AG04450 (cell line): ENCODE data around the gene TAF1B. TPM values are rescaled to one million over a fixed set of nuclear protein-coding genes. Genes with fewer than 3 reads are reported as not detected.

Source experiments
- CTCF ChIA-PET: fragments of 300-600, 350-600 bp; formaldehyde crosslinking; extraction: SDS; loops from one replicate; lab custom pipeline; 2022; ENCODE audit warnings: antibody characterized with exemption, inconsistent platforms; lab: Charles Lee
- POLR2A ChIA-PET: fragments of 350-600 bp; formaldehyde crosslinking; extraction: SDS; loops from one replicate; lab custom pipeline; 2021; ENCODE audit warnings: antibody characterized with exemption, inconsistent platforms; lab: Yijun Ruan, JAX
- DNase-seq: peaks from one replicate; pipeline ENCODE4 v3.0.0-alpha.2; 2011; ENCODE audit warnings: low read depth, low spot score
- H3K27ac ChIP-seq: one replicate; pipeline ENCODE4 v1.5.1; 2012; ENCODE audit warnings: low read depth, low read length, control low read depth
- H3K27me3 ChIP-seq: one replicate; pipeline ENCODE4 v1.6.0; 2012; ENCODE audit warnings: low read length; ENCODE audit not compliant: control insufficient read depth, insufficient read depth
- H3K4me3 ChIP-seq: 2 replicates; pipeline ENCODE4 v1.5.1; 2011; ENCODE audit warnings: mild to moderate bottlenecking, low read depth, low read length, control low read depth
- H3K9me3 ChIP-seq: 2 replicates; pipeline ENCODE4 v1.5.1; 2012; ENCODE audit warnings: low read length; ENCODE audit not compliant: control insufficient read depth, insufficient read depth
- polyA plus RNA-seq: library from polyadenylated mRNA; depleted of rRNA; stranded (reverse); fragments of >200 nt; gene quantifications from 2 replicates; pipeline ENCODE4 v1.2.3, GENCODE V29; 2011
- TF ChIP-seq, protein P1 (sequence below): IDR thresholded peaks from 2 replicates; pipeline ENCODE4 v1.5.1; 2011; ENCODE audit warnings: low read depth, low read length, control low read depth, inconsistent platforms

The TAF1B gene
- polyA plus RNA-seq, 1 experiment = 25.8 TPM

DNA sequence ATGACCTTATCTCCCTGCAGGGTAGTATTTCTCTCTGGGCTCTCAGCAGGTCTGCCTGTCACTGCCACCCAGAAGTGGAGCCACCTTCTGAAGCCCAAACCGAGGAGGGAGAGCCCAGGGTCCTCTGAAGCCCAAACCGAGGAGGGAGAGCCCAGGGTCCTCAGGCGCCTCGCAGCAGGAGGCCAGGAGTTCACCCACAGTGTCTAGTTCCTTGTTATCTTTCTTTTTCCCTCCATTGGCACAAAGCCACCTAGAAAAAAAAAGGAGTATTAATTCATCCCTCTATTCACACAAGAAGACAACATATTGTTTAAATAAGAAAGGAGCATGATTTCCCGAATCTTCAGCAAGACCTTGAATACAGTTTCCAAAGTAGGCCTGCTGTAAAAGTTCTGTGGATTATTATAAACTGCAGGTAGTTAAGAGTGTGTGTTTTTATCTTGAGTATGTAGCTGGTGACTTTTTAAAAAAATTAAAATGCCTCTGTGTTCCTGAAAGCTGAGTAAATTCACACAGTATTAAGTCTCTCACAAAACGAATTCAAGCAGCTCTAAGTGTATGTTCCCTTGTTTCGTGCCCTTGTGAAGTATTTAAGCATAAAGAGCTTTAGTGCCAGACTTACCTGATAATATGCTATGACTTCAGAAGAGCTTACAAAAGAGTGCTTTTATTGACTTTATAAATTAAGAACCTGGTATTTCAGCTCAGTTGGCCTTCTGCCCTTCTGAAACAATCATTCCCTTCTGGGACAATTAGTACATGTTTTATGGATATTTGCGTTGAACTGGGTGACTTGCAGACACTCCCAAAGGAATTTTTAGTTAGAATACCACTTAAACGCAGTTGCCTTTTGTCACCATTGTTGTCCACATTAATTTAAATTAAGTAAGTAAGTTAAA, 96.6 kb downstream of the TAF1B start:
- POLR2A ChIA-PET = no interaction called here
- Histone ChIP-seq H3K27me3 (no peaks in the 10 kb centered on the region), H3K27ac (no peak overlapping the region), H3K4me3 (no peak overlapping the region), H3K9me3 (no peaks in the 10 kb centered on the region)
- TF ChIP-seq, protein P1, sequence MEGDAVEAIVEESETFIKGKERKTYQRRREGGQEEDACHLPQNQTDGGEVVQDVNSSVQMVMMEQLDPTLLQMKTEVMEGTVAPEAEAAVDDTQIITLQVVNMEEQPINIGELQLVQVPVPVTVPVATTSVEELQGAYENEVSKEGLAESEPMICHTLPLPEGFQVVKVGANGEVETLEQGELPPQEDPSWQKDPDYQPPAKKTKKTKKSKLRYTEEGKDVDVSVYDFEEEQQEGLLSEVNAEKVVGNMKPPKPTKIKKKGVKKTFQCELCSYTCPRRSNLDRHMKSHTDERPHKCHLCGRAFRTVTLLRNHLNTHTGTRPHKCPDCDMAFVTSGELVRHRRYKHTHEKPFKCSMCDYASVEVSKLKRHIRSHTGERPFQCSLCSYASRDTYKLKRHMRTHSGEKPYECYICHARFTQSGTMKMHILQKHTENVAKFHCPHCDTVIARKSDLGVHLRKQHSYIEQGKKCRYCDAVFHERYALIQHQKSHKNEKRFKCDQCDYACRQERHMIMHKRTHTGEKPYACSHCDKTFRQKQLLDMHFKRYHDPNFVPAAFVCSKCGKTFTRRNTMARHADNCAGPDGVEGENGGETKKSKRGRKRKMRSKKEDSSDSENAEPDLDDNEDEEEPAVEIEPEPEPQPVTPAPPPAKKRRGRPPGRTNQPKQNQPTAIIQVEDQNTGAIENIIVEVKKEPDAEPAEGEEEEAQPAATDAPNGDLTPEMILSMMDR = no peak
- DNase-seq = no peak
- CTCF ChIA-PET = interaction anchor here (1.0 to 1.5 kb wide), 3 partner anchors 44 to 133 kb away, joined by 3 to 4 read pairs (median 3); no protein-coding TSS in a partner anchor

DNA sequence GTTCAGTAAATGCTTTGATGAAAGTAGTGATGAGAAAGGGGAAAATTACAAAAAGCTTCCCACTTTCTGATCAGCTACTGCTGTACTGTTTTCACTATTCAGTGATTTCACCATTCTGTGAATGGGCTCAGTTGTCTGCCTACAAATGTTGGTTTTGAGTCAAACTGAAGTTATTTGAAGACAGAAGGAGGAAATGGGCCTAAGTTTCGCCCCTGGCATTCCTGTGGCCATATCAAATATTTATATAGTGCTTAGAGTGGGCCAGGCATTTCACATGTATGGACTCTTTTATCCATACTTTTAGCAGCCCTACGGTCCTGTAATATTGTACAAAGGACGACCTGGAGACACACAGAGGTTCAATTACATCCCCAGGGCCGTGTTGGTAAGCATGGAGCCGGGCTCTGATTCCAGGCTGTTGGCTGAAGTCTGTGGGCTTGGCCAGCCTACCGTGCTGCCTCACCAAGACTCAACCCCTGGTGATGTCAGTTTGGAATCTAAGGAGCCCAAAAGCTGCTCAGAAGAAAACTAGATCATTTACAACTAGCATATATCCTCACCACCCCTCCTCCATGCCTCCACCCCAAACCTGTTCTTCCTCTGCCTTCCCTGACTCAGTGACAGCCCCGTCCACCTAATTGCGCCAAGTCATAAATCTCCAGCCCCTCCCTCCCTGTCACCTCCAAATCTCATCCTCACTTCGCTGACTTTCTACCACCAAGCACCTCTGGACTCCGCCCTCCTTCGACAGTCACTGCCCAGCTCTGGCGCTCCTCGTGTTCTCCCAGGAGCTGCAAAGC, 98.1 kb downstream of the TAF1B start:
- TF ChIP-seq, protein P1 = no peak
- peak; percentile 51 for DNase-seq
- Histone ChIP-seq H3K9me3 (no peaks in the 10 kb centered on the region), H3K27ac (peak overlapping the region; percentile 40), H3K27me3 (peaks cover 5% of the 10 kb centered on the region), H3K4me3 (no peak overlapping the region)
- CTCF ChIA-PET = interaction anchor here (0.7 to 2.7 kb wide), 3 partner anchors 43 to 127 kb away, joined by 4 to 12 read pairs (median 5); no protein-coding TSS in a partner anchor
- POLR2A ChIA-PET = interaction anchor here (0.6 to 1.0 kb wide), 2 partner anchors 28 to 56 kb away, joined by 3 to 6 read pairs; no protein-coding TSS in a partner anchor

DNA sequence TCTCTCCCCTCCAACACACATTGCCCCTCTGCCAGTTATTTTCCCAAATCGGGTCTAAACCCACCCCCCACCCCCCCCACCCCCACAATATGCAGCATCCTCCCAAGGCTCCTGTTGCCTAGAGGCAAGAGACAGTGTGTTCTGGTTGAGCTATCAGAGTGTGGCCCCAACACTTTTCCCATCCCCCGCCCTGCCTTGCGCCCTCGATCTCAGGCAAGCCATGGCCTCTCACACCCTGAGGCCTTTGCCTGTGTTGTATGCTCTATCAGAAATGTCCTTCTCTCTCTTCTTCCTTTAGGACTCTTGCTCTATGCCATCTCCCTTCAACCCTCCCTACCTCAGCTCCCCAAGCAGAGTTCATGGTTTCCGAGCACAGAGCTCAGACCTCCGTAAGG, 98.7 kb downstream of the TAF1B start:
- TF ChIP-seq, protein P1 = no peak
- CTCF ChIA-PET = interaction anchor here (0.7 to 2.7 kb wide), 2 partner anchors 42 to 128 kb away, joined by 5 to 12 read pairs; no protein-coding TSS in a partner anchor
- no peak for DNase-seq
- H3K9me3 ChIP-seq = no peaks in the 10 kb centered on the region
- no peak overlapping the region for H3K4me3 ChIP-seq
- POLR2A ChIA-PET = interaction anchor here (0.6 to 1.0 kb wide), 2 partner anchors 27 to 56 kb away, joined by 3 to 6 read pairs; no protein-coding TSS in a partner anchor
- H3K27ac ChIP-seq = peak overlapping the region; percentile 40
- H3K27me3 ChIP-seq = peaks cover 5% of the 10 kb centered on the region

DNA sequence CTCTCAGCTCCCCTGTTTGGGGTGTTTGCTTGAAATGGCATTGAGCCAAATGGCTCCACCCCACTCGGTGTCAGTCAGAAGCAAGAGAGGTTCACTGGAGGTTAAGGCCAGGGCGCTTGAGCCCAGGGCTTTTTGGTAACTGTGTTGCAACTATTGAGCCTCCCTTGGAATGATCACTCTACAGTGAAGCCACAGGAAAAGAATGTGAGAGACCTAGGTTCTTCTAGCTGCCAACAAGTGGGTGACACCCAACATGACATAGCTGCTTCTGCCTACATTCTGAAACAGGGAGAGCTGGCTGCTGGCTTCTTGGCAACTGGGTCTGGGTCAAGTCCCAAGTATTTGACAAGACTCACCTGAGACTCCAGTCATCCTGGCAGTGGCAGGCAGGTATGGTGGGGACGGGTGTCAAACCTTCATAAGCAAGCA, 101.1 kb downstream of the TAF1B start:
- POLR2A ChIA-PET = no interaction called here
- H3K27me3 ChIP-seq = peaks cover 5% of the 10 kb centered on the region
- H3K4me3 ChIP-seq = no peak overlapping the region
- no peak for DNase-seq
- no peak overlapping the region for H3K27ac ChIP-seq
- CTCF ChIA-PET = interaction anchor here (1.0 kb wide), 1 partner anchor 130 kb away, joined by 3 read pairs; no protein-coding TSS in a partner anchor
- H3K9me3 ChIP-seq = no peaks in the 10 kb centered on the region
- TF ChIP-seq, protein P1 = no peak
